Activated T-helper 1 cell treated with anti-CD3 and anti-CD28 coated beads, Interleukin-2, amount 50 U/mL, for 16 hours (primary cell): Measurements from ENCODE around the gene MTFR2.
"Not testable (repeated sequence)": the region's sequence is repeated elsewhere in the genome, so short reads cannot be mapped to it uniquely, and the experiment has no call there.

Source experiments
- DNase-seq, 2 donors: peaks; one replicate each; pipeline ENCODE4 v3.0.0-alpha.2; 2020; ENCODE audit warnings: low read depth in 1 of 2, low spot score in 1 of 2

The MTFR2 gene

DNA sequence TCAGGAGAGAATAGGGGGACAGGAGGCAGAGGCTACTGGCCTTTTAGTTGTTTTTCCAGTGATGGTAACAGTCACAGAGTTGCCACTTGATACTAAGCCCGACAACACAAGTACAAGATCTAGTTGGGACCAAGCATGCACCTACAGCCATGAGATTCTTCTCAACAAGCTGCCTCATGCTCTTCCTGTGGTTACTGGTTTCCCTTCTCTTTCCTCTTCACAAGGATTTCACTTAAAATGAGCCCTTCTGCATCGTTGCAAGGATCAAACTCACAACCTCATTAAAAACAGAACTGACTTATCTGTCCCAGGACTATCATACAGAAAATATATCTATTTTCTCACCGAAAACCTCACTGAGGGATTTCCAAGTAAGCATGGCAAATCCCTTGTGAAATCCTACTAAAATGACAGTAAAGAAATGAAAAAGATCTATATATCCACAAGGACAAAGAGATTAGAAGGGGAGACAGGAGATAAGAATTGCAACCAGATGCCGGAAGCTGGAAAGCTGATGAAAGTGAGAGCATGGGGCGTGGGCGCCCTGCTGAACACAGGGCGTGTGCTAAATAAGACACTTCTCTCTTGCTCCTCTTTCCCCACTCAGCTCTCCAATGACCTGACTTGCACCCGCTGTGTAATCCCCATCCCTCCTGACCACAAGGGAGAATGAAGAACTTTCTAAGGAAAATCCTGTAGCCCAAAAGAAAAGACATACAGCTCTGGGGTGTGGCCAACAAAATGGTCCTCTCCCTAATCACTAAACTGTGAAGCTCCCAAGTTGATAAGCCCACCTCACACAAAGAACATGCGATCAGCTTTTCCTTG, 13.4 kb downstream of the MTFR2 start:
- no peak for DNase-seq

DNA sequence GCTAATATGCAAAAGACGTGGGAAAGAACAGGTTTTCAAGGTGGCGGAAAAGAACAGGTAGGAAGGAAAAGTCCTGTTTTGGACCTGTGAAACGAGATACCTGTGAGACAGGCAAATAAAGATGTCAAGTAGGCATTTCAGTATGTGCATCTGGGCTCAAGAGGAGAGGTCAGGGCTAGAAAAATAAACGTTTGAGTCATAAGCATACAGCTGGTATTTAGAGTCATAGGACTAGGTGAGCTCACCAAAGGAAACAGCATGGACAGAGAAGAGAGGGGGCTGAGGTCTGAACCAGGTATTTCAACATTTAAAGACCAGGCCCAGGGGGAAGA, 14.9 kb downstream of the MTFR2 start:
- DNase-seq: no peak

DNA sequence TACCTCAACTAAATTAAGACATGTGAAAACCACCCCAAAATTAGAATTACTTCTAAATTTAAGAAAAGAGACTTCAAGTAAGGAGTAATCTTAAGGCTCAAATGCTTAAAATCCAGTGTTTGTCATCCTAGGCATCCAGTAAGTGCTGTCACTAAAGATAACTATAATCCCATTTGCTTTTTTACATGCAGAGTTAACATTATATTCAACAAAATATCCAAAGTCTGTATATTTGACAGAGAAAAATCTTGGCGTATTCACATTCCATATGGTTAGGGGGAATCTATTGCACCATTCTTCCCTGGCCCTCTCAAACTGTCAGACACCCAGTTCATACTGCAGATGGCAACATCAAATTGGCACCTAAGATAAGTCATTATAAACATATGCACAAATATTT, 17.4 kb downstream of the MTFR2 start:
- DNase-seq: no peak

DNA sequence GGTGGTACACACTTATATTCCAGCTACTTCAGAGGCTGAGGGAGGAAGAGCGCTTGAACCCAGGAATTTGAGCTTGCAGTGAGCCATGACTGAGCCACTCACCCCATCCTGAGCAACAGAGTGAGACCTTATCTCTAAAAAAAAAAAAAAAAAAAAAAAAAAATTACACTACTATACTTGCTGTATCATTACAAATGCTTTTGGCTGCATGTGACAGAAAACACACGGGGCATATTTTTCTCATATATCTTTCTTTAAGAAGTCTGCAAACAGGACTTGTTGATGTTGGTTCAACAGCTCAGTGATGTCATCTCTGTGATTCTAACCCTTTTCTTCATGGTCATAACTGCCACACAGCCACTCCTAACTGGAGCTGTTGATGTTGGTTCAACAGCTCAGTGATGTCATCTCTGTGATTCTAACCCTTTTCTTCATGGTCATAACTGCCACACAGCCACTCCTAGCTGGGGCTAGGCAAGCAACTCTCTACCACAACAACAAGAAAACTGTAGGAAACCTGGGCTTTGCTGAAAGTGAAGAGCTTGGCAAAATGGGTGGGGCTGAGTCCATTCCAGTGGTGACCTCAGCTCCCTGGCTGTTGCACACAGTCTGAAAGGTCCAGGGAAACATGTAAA, 19.8 kb downstream of the MTFR2 start:
- DNase-seq: no peak

DNA sequence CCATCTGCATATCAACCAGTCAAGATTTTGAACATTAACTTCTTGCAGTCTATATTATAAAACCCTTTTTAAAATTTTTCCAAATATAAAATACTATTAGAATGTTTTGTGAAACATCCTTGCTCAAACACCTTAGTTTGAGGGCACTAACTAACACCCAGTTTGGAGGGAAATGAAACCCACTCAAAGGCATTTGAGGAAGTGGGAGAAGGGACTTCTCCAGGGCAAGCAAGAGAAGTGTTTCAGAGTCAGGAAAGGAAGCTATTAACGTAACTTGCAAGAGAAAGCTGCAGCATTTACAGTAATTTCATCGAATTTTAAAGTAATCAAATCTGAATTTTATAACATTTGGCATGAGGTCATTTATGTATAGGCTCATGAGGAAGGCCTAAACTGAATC, 21.3 kb downstream of the MTFR2 start:
- DNase-seq: no peak

DNA sequence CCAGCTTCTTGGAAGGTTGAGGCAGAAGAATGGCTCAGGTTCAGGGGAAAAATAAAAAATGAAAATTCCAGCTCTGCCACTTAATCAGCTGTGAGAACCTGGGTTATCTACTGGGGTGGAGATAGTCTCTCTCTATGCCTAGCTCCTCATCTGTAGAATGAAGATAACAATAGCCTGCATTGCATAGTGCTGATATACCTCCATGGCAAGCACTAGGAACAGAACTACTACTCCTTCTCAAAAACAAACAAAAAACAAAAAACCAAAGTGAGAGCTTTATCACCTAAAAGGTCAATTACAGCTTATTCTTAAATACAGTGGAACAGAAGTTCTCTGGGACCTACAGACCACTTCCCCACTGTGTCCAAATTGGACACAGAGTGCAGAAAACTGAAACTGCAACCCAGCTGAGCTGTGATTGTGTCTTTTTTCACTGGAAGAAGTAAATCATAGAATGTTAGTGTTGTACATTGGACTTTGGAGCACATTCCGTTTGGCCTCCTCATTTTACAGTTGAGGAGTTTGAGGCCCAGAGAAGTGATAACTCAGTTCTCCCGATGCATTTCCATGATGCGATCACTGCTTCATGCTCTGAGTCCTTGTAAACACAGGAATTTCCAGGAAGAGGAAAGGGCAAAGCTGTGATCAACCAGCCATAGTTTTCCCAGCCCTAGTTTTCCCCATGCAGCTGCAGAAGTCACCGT, 23.3 kb downstream of the MTFR2 start:
- no peak for DNase-seq

DNA sequence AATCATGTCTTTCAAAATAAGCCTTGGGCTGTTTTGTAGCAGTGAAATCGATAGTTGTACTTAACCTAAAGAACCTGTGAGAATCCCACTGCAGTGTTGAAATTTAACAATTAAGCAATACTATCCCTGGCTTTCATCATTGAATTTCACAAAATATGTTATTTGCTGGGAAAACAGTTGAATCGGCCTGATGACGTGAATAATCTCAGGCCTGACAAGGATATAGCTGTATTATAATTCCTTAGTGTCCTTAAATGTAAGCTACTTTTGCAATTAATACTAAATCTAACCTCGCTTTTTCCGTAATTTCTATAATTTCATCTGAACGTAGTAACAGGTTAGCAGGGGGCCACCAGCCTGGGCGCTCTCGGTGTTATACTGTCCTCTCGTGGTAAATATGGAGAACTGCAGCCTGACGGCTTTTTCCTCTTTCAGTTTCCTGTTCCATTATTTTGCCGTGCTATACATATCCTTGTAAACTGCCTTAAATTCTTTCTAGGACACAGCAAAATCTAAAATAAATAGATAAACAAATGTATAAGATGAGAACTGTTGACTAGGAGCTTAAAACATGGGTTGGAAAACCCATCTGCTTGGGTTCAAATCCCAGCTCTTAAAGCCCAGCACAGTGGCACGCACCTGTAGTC, 24.0 kb downstream of the MTFR2 start:
- DNase-seq: no peak

DNA sequence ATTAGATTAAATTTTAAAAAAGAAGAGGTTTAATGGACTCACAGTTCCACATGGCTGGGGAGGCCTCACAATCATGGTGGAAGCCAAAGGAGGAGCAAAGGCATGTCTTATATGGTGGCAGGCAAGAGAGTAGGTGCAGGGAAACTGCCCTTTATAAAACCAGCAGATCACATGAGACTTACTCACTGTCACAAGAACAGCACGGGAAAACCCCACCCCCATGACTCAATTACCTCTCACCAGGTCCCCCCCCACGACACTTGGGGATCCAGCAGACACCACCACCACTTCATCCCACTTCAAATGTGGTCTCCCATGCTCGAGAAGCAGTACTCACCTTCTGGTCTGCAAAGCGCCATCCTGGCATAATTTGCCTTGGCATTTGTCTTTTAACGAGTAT, 24.6 kb downstream of the MTFR2 start:
- no peak for DNase-seq

DNA sequence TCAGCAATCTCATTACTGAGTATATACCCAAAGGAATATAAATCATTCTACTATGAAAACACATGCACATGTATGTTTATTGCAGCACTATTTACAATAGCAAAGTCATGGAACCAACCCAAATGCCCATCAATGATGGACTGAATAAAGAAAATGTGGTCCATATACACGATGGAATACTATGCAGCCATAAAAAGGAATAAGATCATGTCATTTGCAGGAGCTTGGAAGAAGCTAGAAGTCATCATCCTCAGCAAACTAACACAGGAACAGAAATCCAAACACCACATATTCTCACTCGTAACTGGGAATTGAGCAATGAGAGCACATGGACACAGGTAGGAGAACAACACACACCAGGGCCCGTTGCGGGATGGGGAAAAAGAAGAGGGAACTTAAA, 25.1 kb downstream of the MTFR2 start:
- not testable (repeated sequence) for DNase-seq

DNA sequence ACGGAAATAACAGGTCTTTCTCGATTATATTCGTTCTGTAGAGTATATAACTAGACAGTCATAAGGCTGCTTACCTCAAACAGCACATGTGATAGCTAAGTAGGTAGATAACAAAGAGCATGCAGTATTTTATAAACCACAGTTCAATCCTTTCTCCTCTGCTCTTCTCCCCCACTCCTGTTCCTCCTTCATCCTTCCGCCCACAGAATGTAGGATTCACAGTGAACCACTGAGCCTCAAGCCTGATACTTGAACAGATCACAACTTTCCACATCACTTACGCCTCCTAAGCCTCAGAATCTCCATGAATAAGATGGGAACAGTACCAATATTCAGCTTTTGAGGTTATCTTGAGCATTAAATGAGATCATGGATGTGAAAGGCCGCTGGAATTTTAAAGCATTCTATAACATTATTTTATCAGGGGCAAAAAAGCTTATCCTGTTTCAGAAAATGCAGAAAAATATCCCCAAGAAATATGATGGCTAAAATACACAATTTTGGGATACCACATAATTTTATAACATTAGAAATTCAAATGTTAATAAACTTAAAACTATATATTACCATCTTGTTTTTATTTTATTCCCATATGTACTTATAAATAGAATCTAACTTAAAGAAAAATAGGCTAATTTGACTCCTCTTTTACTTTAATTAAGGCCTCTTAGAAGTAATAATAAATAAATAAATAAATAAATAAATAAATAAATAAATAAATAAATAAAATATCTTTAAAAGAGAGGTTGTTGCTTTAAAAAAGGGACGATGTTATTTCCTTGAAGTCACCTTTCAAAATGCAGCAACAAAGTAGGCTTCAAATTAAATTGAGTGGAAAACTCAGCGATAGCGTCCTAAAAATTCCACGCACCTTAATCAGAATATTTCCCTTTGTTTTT, 33.4 kb downstream of the MTFR2 start:
- no peak for DNase-seq

DNA sequence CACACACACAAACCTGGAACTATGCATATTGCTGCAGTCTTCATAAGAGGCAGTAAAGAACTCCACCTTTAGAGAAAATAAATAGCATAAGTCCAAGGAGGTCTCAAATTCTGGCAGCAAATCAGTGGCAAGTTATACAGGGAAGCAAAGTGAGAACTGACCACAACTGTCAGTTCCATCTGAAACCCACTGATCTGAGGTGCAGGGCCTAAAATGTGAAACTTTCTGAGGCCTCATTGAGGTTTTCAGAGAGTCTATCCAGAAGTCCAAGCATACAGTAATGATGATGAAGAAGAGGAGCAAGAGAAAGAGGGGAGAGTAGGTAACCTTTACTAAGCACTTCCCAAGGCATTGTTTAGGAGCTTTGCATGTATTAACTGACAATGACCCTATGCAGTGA, 36.3 kb downstream of the MTFR2 start:
- no peak for DNase-seq

DNA sequence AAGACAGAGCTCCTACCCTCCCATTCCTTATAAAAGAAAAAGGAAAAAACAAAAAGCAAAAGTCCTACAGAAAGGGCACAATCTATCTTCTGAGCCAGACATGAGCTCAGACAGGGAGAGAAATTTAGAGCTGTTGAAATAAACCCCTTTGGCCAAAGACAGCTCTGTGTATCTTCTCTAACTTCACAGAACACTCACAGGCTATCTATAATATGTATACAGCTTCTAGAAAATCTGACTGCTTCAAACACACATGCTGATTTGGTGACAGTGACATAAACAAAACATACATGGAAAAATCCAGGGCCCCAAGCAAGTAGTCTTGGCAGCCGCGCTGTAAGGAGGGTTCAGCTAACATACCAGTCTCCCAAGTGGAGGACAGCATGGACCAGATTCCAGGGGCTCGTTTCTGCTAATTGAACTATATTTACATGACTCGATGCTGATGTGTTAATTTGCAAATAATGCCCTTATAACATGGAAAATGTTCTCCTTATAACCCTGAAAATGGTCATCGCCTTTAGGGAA, 37.0 kb downstream of the MTFR2 start:
- DNase-seq: no peak

DNA sequence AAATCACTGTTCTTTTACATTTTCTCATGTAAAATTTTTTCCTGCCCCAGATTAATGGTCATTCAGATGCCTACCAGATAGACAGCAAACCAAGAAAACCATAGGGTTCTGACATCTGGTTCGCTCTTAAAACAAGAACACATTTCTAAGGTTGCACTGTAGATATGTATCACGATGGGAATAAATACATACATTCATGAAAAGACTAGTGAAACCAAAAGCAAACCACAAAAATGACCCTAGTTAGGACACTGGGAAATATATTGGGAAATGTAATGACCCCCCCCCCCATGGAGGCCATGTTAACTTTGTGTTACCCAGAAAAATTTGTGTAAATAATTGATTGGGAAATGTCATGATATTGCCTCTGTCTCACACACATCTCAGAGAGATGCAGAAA, 37.5 kb downstream of the MTFR2 start:
- no peak for DNase-seq

DNA sequence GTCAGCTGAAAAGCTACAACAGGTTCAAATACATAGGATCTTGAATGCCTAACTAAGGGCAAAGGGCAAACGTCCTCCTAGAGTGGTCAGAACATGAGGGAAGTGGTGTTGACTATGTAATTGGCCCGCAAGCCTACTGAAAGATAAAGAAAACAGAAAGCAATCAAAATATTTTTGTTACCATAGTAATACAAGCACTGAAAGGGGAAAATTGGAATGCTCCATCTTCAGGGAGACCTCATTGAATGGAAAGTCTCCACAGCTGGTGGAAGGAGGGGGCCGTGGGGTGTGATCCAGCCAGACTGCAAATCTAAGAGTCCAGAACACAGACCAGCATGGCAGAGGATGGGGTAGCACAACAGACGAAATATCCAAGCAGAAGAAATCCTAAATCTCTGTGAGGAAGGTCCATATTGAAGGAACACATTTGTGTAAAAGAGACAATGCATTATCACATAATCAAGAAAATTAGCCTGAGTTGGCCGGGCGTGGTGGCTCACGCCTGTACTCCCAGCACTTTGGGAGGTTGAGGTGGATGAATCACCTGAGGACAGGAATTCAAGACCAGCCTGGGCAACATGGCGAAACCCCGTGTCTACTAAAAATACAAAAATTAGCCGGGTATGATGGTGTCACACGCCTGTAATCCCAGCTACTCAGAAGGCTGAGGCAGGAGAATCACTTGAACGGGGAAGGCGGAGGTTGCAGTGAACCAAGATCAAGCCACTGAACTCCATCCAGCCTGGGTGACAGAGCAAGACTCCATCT, 39.5 kb downstream of the MTFR2 start:
- DNase-seq: no peak

DNA sequence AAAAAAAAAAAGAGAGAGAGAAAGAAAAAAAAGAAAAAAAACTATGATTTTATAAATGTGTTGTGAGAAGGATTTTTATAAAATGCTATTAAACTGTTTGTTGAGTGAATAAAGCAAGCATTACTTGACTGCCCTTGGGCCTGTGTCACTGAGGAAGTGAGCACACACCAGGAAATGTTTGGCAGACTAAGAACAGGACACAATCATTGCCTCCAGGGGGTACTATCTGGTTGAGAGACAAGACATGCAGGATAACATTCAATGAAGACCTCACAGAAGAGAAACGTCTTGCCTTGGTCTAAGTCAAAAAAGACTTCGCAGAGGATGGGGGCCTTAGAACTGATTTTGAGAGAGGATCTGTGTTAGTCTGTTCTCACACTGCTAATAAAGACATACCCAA, 40.6 kb downstream of the MTFR2 start:
- no peak for DNase-seq

DNA sequence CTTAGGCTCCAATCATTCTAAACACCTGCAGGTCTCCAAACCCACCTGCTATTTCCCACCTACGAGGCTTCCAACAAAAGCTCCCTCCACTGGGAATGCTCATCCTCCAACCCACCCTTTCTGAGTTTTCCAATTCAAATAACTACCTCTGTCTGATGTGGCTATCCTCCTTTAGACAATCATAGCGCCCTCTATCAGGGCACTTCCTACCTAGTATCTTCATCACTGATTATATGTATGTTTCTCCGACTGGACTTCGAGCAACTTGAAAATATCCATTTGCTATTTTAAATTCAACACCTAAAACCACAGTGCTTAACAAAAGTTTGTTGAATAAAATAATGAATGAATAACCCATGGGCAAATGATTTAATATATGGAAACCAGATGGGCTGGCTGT, 41.3 kb downstream of the MTFR2 start:
- DNase-seq: no peak

DNA sequence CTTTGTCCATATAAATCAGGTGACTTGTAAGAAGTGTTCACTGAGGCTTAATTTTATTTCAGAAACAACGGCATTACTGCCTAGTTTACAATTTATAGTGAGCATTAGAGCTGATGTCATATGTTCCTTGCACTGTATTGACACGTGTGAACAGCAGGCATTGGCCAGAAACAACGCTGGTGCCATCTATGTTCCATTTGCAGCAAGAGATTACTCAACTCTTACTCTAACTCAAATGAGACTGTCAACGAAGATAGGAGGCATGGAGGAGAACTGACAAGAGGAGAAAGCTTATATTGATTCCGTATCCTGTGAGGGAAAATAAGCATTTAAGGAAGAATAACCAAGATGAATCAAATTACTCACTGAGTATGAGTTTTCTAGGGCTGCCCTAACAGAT, 48.4 kb downstream of the MTFR2 start:
- DNase-seq: no peak

DNA sequence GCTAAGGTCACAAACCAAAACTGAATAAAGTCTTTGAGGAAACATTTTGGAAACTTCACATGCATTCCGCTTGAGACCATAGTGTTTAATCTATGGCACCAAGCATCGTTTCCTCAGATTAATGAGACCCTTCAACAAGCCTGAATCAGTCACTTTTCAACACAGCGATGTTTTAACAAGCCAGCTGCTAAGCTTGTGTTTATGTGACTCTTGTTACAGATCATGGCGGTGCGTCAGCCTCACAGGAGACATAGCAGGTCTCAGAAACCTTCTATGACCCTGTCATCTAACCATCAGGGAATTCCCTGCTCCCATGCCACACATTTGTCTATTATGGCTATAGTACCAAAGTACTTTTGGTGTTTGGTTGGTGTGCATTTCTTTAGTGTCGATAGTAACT, 57.2 kb downstream of the MTFR2 start:
- no peak for DNase-seq

DNA sequence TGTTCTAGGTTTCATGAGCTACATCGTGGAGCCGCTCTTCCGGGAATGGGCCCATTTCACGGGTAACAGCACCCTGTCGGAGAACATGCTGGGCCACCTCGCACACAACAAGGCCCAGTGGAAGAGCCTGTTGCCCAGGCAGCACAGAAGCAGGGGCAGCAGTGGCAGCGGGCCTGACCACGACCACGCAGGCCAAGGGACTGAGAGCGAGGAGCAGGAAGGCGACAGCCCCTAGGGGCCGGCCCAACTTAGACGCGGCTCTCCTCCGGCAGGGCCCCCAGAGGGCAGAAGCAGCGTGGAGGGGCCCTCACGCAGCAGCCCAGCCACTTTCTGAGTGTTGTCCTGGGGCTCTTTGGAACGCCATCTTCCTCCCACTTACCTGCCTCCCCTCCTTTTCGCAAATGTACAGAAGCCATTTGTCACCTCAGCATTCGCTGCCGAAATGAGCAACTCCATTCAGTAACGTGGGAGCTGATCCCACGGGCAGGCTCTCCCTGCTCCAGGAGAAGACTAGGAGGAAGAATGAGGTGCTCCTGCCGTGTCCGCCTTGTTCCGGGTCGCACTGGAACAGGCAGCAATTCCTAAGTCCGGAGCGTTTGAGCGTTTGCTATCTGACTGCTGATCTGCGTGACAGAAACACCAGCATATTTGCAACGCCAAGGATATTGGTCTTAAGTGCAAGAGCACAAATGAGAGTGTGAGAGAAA, 58.4 kb downstream of the MTFR2 start:
- DNase-seq: no peak
